ENCODE results near the gene RREB1.

Gene RREB1

GRCh38 chr6:7238526-7238899 lies 130.8 kb downstream of the RREB1 start:
- H3K9me3 ChIP-seq: no peaks in the 10 kb centered on the region
- peaks cover 5 to 9% of the 10 kb centered on the region in 2 experiments for H3K4me1 ChIP-seq (ENCODE audit: control insufficient read depth in 1 of 2, insufficient read depth in 1 of 2, low read depth in 1 of 2, low read length in 1 of 2)
- no peaks in the 10 kb centered on the region for H3K27me3 ChIP-seq
- H3K4me3 ChIP-seq (ENCODE audit: low read depth in 1 of 2, low read length in 1 of 2): no peak overlapping the region
- no peak overlapping the region for H3K27ac ChIP-seq
- H3K36me3 ChIP-seq: peaks cover 47% of the 10 kb centered on the region
- TF ChIP-seq CTCF (IDR thresholded peaks at IDR 0.05): no peak

GRCh38 chr6:7238900-7239589 lies 131.3 kb downstream of the RREB1 start:
- Histone ChIP-seq H3K36me3 (peaks cover 42% of the 10 kb centered on the region), H3K4me1 (ENCODE audit: control insufficient read depth in 1 of 2, insufficient read depth in 1 of 2, low read depth in 1 of 2, low read length in 1 of 2) (peaks cover 7 to 14% of the 10 kb centered on the region in 2 experiments), H3K27me3 (no peaks in the 10 kb centered on the region), H3K27ac (no peak overlapping the region), H3K4me3 (ENCODE audit: low read depth in 1 of 2, low read length in 1 of 2) (no peak overlapping the region), H3K9me3 (no peaks in the 10 kb centered on the region)
- TF ChIP-seq CTCF (IDR thresholded peaks at IDR 0.05): peak; percentile 39

- Histone ChIP-seq H3K27ac (no peak overlapping the region), H3K36me3 (peaks cover 37% of the 10 kb centered on the region), H3K9me3 (no peaks in the 10 kb centered on the region), H3K27me3 (no peaks in the 10 kb centered on the region), H3K4me1 (ENCODE audit: control insufficient read depth in 1 of 2, insufficient read depth in 1 of 2, low read depth in 1 of 2, low read length in 1 of 2) (peaks cover 7 to 14% of the 10 kb centered on the region in 2 experiments), H3K4me3 (ENCODE audit: low read depth in 1 of 2, low read length in 1 of 2) (no peak overlapping the region)
- no peak for TF ChIP-seq CTCF (IDR thresholded peaks at IDR 0.05)
These were observed 131.8 kb downstream of the RREB1 start for GRCh38 chr6:7239590-7239948.

- Histone ChIP-seq H3K4me1 (ENCODE audit: control insufficient read depth in 1 of 2, insufficient read depth in 1 of 2, low read depth in 1 of 2, low read length in 1 of 2) (peaks cover 7 to 14% of the 10 kb centered on the region in 2 experiments), H3K27me3 (no peaks in the 10 kb centered on the region), H3K9me3 (no peaks in the 10 kb centered on the region), H3K4me3 (ENCODE audit: low read depth in 1 of 2, low read length in 1 of 2) (no peak overlapping the region), H3K36me3 (peaks cover 31% of the 10 kb centered on the region), H3K27ac (no peak overlapping the region)
- TF ChIP-seq CTCF (IDR thresholded peaks at IDR 0.05): no peak
These were observed 132.6 kb downstream of the RREB1 start for GRCh38 chr6:7240351-7240750.

- TF ChIP-seq CTCF (IDR thresholded peaks at IDR 0.05): no peak
- Histone ChIP-seq H3K4me1 (ENCODE audit: control insufficient read depth in 1 of 2, insufficient read depth in 1 of 2, low read depth in 1 of 2, low read length in 1 of 2) (peaks cover 7 to 14% of the 10 kb centered on the region in 2 experiments), H3K9me3 (no peaks in the 10 kb centered on the region), H3K27ac (no peak overlapping the region), H3K36me3 (peaks cover 37% of the 10 kb centered on the region), H3K4me3 (ENCODE audit: low read depth in 1 of 2, low read length in 1 of 2) (no peak overlapping the region), H3K27me3 (no peaks in the 10 kb centered on the region)
These were observed 133.4 kb downstream of the RREB1 start for GRCh38 chr6:7241160-7241559.
